ENCODE data around the gene MAFF.
"Not testable (repeated sequence)": the region's sequence is repeated elsewhere in the genome, so short reads cannot be mapped to it uniquely, and the experiment has no call there.

Gene MAFF

GRCh38 chr22:38177571-38177925 lies 24.2 kb upstream of the MAFF start:
- DNase-seq (ENCODE audit: low spot score), result not testable (repeated sequence)

DNA sequence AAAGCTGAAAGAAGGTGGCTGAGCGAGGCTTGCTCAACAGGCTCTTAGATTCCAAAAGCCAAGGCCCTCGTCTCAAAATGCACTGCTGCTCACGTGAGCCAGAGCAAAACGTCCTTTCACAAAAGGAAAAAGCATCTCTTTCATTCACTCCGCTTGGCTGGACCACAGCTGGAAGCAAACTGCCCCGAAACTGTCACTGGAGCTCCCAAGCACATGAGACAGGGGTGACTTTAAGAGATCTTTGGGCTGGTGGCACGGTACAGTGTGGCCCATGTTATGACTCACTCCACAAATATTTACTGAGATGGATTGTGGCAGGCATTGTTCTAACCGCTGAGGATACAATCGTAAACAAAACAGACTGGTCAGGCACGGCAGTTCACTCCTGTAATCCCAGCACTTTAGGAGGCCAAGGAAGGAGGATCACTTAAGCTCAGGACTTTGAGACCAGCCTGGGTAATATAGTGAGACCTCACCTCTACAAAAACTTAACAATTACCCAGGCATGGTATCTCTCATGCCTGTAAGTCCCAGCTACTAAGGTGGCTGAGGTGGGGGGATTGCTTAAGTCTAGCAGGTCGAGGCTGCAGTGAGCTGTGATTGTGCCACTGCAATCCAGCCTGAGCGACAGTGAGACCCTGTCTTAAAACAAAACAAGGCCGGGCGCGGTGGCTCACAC lies 23.7 kb upstream of the MAFF start:
- DNase-seq (ENCODE audit: low spot score), result peak; percentile 84

GRCh38 chr22:38178605-38178937 lies 23.2 kb upstream of the MAFF start:
- DNase-seq (ENCODE audit: low spot score), result not testable (repeated sequence)

GRCh38 chr22:38180841-38181452 lies 20.8 kb upstream of the MAFF start:
- no peak for DNase-seq (ENCODE audit: low spot score)

GRCh38 chr22:38181453-38182200 lies 20.2 kb upstream of the MAFF start, which contains the start of gene PLA2G6:
TSS of gene PLA2G6 (minus strand) at chr22:38181830. CDS start at chr22:38169426, 12,404 bp downstream.
- peak; percentile 99 for DNase-seq (ENCODE audit: low spot score)

DNA sequence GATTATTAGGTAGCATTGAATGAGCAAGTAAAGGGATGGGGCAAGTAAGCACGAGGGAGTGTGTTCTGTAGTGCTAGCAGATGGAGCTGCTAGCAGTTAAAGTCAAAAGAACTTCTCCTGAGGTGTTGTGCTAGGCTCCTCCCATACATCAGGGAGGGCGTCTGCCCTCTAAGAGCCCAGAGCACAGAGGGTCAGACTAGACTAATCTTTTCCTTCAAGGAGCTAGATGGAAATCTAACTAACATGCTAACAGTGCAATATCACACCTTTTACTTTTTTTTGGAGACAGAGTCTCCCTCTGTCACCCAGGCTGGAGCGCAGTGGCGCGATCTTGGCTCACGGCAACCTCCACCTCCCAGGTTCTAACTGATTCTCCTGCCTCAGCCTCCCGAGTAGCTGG lies 17.0 kb upstream of the MAFF start:
- DNase-seq (ENCODE audit: low spot score), result no peak

DNA sequence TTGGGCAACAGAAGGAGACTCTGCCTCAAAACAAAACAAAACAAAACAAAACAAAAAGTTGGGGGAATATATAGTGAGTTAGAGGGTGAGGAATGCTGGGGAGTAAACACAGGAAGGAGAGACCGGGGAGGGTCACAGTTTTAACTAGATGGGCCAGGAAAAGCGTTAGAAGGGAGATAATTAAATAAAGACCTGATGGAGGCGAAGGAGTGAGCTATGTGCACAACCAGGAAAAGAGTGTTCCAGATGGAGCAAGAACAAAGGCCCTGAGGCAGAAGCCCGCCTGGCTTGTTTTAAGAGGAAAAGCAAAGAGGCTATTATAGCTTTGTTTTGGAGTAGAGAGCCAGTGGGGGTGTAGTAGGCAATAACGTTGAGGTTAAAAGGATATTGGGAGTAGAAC lies 15.4 kb upstream of the MAFF start:
- DNase-seq (ENCODE audit: low spot score), result no peak

DNA sequence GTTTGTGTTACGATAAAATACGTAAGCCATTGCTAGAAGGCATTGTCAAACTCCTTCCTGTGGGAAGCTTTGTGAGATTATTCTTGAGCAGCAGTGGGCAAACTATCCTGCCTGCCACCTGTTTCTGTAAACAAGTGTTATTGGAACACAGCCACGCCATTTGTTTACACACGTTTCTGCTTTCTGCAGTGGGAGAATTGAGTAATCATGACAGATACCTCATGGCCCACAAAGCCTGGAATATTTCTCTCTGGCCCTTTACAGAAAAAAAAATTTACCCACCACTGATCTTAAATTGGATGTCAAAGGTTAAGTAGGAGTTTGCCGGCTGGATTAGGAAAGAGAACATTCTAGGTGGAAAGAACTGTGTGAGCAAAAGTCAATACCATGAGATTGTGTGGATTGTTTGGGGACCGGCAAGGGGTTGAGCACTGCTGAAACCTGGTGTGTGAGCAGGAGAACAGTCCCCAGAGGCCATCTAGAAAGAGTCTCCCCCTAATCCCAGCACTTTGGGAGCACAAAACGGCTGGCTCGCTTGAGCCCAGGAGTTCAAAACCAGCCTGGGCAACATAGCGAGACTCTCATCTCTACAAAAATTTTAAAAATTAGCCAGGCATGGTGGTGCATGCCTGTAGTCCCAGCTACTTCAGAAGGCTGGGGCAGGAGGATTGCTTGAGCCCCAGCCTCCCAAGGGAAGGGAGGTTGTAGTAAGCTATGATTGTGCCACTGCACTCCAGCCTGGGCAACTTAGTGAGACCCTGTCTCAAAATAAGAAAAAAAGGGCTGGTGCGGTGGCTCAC lies 14.2 kb upstream of the MAFF start:
- DNase-seq (ENCODE audit: low spot score), result no peak

DNA sequence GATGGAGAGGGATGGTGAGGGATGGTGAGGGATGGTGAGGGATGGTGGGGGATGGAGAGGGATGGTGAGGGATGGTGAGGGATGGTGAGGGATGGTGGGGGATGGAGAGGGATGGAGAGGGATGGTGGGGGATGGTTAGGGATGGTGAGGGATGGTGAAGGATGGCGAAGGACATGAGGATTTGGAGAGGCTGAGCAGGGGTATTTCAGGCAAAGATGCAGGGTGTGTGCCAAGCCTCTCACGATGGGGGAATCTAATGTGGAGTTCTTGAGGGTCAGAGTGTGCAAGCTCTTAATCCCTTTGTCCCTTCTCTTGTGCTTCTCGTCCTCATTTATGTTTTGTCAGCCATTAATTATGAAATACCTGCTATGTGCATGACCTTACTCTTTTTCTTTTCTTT lies 12.7 kb upstream of the MAFF start:
- DNase-seq (ENCODE audit: low spot score), result no peak

GRCh38 chr22:38190581-38190980 lies 11.2 kb upstream of the MAFF start:
- DNase-seq (ENCODE audit: low spot score), result no peak

GRCh38 chr22:38191055-38191454 lies 10.7 kb upstream of the MAFF start:
- no peak for DNase-seq (ENCODE audit: low spot score)

DNA sequence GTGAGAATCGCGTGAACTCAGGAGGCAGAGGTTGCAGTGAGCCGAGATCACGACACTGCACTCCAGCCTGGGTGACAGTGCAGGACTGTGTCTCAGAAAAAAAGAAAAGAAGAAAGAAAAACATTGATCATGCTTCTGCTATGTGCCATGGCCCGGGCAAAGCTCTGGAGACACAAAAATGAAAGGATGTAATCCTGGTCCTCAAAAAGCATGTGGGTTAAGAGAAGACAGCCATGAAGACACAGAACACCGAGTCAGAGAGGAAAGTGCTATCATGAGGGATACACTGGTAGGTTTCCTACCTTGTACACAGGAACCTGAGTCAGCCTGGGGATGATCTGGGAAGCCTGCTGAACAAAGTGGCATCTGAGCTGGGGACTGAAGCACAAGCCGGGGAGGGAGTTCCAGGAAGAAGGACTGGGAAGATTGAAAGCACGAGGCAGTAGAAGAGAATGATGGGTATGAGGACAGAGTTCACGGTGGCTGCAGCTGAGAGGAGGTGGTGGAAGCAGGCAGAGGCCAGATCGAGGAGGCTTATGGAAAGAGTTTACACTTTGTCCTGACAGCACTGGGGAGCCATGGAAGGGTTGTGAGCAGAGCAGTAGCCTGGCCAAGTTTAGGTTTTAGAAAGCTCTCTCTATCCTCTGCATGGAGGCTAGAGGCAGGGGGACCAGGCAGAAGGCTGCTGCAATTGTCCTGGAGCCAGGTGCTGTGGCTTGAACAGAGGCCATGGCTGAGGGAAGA lies 9.9 kb upstream of the MAFF start:
- no peak for DNase-seq (ENCODE audit: low spot score)

DNA sequence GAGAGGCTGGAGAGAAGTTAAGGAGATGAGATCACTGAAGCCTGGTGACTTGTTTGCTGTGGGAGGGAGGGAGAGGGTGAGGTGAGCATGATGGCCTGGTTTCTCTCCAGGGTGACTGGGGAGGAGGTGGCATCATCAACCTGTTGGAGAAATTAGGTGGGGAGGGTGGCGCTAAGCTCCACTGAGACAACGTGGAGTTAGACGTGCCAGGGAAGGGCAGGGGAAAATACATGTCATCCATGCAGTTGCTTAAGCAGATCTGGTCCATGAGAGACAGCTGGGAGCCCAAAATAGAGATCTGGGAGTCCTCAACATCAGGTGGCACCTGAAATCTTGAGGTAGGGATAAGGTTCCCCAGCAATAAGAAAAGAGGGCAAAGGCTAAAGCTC lies 9.3 kb upstream of the MAFF start:
- DNase-seq (ENCODE audit: low spot score), result no peak

- DNase-seq (ENCODE audit: low spot score), result no peak
Observed at GRCh38 chr22:38193580-38193979, 8.2 kb upstream of the MAFF start.

- DNase-seq (ENCODE audit: low spot score), result no peak
Observed at GRCh38 chr22:38196791-38197419, 4.9 kb upstream of the MAFF start.

- no peak for DNase-seq (ENCODE audit: low spot score)
Observed at GRCh38 chr22:38199826-38200559, 1.8 kb upstream of the MAFF start.

DNA sequence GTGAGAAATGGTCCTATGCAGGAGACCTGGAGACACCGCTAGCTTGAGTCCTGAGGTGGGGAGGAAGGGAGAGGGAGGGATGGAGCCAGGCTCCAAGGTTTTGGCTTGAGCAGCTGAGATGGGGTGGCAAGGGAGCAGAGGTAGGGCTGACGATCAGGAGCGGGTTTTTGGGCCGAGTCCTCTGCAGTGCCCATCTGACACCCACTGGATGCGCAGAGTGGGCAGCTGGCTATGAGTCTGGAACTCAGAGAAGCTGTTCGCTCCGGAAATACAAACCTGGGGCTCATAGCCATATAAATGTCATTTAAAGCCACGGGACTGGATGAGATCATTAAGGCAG lies 453 bp upstream of the MAFF start:
- no peak for DNase-seq (ENCODE audit: low spot score)

DNA sequence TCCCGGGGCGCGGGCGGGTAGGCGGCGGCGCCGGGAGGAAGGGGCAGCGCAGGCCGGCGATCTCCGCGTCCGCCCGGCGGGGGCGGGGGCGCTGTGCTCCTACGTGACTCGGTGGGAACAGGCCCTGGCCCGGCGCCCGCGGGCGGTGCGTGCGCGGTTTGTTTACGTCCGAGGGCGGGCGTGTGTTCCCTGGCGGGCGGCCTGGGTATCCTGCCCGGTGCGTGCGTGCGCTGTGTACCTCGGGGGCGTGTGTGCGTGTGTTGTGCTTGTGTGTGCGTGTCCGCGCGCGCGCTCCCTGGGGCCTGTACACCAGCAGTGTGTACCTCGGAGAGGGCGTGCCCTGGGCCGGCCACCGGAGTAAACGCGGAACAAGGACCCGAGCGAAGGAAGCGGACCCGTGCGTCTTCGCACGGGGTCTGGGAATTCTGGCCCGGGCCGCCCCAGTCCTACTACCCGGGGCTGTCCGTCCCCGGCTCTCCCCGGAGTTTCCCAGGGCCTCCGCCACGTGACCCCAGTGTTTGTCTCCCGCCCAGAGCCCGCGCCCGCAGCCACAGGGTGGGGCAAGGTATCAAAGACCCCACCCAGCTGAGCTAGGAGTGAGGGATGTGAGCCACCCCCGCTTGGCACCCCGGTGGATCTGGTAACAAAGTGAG lies 769 bp downstream of the MAFF start:
- peak; percentile 83 for DNase-seq (ENCODE audit: low spot score)

- DNase-seq (ENCODE audit: low spot score), result no peak
Observed at GRCh38 chr22:38203090-38203810, 1.5 kb downstream of the MAFF start.
